Renal cortex interstitium (tissue), 11 donors: Measurements from ENCODE around the gene POU2F3. TPM values are rescaled to one million over a fixed set of nuclear protein-coding genes. Genes with fewer than 3 reads are reported as not detected.

Experiments
- DNase-seq, 11 donors: peaks; one replicate each; pipeline ENCODE4 v3.0.0-alpha.2; 2013; ENCODE audit warnings: low read depth in 9 of 11, low spot score in 4 of 11; ENCODE audit errors: extremely low read depth in 1 of 11
- polyA plus RNA-seq, 3 donors: library from polyadenylated mRNA; unstranded; fragments of 120-200 nt; gene quantifications; one replicate each; pipeline ENCODE4 v1.2.1, GENCODE V29; 2013; ENCODE audit not compliant: insufficient read length in 3 of 3

POU2F3 gene
- polyA plus RNA-seq, 3 donors: 0.23 to 0.92 (median 0.36) TPM

DNA sequence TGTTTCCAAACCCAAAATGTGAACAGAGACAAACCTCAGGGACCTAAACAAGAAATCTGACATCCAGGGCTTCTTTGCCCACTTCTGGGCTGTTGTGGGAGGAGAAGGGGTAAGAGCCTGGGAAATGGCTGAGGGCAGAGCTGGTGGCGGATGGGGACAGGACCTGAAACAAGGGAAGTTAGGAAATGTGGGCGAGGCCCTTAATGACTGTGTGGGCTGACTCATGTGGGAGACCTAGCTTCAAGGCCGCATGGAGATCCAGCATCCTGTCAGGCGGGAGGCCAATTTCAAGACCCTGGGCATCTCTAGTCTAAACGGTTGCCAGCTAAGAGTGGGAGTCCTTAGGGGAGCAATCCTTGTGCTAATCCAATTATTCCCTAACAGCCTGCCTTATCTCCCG is 31.2 kb upstream of the POU2F3 start:
- no peak for DNase-seq

DNA sequence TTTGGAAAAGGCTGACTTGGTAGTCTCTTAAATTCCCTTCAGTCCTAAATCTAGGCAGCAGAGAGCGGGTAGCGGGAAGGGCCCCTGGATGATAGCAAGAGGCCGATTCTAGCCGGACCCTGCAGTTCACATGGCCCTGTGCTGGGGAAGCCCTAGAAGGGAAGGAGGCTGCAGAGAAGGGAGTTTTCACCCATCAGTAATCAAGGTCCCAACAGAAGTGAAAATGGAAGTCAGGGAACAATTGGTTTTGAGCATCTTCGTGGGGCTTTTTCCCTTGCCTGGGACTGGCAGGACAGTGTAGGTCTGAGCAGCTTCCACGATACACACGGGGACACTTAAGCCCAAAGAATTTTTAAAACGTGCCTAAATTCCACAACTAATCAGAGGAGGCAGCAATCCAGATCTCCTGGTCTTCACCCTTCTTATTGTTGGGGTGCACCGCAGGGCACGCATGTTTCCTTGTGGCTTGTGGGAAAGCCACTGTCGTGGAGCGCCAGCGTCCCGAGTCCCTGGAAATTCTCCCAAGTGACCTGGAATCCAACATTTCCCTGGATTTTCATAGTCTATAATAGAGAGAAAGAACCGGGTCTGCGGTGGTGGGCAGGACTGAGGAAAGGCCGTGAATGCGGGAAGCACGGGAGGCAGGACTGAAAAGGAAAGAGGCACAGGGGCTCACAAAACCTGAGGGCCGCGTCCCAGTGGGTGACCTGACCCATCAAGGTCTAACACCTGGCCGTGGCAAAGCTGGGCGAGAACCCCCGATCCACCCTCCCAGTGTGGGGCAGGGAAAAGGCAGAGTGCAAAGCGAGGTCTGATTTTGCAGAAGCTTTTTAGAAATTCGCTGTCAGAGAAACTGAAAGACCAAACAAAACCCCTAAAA is 30.0 kb upstream of the POU2F3 start:
- DNase-seq: no peak

DNA sequence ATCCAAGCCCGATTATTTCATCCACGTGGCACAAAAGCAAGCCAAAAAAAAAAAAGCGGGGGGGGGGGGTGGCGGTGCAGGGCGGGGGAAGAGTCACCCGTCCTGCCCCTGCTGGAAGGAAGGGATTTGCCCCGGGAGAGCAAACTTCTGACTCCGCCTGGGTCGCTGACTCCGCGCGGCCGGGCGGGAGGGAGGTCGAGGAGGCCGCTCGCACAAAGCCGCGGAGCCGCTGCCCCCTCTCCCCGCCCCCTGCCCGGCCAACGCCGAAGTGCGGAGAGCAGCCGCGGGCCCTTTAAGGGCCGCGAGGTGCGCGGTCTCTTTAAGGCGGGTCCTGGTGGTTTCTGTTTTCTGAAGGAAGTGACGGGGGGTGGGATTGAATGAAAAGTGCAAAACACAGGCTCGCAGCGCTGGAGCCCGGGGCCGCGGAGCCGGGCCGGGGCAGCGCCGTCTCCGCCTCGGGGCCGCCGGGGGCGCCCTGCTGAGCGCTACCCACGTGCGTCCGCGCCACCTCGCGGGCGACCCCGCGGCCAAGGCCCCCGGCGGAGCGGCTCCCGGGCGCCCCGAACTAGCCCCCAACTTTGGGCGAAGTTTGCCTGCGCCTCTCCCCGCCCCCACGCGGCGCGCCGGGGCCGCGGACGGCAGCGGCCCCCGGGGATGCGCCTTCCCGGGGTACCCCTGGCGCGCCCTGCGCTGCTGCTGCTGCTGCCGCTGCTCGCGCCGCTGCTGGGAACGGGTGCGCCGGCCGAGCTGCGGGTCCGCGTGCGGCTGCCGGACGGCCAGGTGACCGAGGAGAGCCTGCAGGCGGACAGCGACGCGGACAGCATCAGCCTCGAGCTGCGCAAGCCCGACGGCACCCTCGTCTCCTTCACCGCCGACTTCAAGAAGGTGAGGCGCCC is 29.1 kb upstream of the POU2F3 start, which contains the start of gene OAF:
Gene OAF (plus strand): TSS at position 407 of the 896 bp plus-strand sequence. CDS start 248 bp downstream, at position 655.
- peak in 10 of 11 donors; percentile 69 to 86 (median 80) for DNase-seq

DNA sequence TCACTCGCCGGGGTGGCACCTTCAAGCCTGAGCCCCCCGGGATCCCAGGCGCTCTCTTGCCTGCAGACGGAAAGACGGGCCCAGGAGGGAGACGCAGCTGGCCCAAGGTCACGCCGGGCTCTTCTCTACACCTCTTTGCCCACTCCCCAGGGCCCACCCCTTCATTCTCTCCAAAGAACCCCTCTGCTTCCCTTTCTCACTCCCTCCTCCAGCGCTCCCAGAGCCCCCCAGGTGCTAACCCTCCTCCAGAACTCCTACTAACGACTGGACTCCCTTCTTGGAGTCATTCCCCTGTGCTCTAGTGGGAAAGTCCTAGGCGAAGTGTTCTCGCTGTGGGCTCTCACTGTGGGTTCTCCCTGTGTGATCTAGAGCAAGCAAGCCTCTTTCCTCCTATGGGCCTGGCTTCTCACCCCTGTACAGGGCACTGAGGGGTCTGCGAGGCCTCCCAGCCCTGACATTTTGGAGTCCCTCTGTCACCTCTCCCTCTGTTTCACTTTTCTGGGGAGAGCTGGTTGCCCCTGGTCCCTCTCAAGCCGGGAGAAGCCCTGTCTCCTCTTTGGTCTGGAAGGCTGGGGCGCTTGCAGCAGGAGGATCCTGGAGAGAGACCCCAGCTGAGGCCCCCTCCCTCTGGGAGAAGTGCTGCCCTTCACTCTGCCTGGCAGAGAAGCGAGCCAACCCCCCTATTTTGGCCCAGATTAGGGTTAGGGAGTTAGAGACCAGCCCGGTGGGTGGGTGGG is 28.2 kb upstream of the POU2F3 start:
- no peak for DNase-seq

DNA sequence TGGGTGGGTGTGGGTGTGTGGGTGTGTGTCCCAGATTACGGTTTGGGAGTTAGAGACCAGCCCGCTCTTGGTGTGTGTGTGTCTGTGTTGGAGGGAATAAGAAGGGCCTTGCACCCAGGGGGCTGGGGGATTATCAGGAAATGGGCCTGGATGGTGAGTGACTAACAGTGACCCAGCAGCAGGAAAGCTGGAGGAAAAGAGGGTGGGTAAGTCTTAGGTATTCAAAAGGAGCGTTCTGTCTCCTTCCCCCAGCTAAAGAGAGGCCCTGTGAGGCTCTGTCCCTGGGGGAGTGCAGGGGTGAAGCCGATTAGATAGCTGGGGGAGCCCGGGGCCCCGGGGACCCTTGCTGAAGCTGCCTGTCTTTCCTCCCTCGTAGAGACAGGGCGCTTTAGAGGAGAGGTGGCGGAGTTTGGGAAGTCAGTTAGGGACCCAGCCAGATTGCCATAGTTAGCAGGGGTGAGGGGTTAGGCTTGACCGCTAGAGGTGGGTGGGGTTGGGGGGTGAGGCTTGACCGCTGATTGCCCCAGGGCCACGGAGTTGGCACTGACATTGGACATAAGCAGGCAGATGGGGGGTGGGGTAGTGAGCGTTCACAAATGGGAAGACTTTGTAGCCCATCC is 27.6 kb upstream of the POU2F3 start:
- no peak for DNase-seq

DNA sequence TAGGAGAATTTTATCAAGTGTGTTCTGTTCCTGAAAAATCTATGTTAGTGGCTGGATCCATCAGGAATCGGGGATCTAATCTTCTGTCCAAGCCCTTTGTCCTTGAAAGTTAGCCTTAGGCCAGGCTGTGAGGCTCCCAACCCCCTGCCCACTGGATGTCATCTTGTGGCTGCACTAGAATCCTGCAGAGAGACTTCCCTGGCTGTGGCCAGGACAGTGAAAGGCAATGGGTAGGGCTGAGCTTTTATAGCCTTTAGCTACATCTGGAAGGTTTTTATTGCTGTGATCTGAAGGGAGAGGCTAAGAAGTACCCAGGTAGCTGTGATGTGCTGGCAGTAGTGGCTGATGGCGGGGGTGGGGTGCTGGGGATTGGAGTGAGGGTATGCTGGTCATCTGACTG is 27.0 kb upstream of the POU2F3 start:
- no peak for DNase-seq

DNA sequence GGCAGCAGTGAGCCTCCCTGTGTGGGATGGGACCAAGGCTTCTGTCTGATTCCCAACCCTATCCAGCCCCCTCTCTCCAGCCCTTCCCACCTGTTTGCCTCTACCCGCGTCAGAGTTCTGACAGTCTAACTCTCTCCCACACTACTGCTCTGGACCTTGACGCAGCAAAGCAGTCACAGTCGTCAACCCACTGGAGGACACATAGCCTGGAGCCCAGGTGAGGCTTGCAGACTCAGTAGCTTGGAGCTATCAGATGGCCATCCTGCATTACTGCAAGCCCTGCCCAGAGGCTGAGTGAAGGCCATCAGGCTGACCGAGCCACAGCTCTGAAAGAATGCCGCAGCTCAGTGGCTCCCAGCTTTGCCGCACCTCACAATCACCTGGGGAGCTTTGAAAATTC is 25.4 kb upstream of the POU2F3 start:
- DNase-seq: no peak

DNA sequence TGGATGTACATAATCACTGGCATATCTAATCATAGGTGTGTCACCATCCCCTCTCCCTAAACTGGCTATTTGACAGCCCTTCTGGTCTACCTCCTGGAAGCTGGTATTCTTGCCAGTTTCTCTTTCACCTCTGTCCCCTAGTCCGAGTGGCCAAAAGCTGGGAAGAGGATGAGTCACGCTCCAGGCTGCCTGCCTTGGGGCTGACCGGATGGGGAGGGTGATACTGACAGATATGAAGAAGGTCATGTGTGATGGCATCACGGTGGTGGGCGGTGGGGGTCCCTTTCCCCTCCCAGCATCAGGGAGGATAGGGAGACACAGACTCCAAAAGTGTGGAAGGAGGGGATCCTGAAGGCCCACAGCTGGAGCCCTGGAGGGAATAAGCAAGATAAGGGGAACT is 24.3 kb upstream of the POU2F3 start:
- DNase-seq: no peak

DNA sequence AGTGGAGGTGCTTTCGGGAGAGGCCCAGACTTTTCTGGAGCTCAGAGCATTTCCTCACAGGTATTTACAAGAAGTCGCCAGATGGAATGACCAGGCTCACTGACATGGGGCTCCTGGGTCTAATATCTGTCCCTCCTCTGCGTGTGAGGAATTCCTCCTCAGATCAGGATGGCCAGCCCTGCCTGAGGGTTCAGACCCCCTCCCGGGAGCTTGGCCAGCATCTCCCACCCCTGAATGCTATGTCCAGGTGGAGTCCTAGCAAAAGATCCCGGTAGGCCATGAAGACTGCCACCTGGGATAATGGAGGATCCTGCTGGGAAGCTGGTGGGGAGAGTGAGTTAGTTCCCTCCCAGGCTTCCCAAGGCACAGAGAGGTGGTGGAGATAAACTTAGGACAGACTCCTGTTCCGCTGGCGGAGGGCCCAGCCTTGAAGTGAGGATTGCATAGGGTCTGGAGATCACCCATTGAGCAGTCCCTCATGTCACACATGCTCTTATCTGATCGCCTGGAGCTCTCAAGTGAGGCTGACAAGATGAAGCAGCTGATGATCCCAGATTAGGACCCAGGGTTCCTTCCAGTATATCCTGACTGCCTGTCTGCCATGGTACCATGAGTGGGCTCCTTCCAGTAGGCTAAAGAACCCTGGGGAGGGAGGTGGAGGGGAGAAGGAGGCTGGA is 23.4 kb upstream of the POU2F3 start:
- no peak for DNase-seq

DNA sequence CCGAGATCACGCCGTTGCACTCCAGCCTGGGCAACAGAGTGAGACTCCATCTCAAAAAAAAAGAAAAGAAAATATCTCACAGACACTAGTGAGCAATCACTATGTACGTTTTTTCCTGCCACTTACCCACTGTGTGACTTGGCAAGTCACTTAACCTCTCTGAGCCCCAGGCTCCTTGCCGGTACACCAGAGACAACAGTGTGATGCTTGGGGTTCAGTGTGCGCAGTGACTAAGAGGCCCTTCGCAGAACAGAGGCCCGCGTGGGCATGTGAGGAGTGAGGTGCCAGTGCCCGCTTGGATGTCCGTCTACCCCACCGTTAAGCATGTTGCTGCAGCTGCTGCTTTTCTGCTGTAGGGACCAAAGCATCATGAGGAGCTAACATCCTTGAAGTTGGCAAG is 22.4 kb upstream of the POU2F3 start:
- DNase-seq: no peak

DNA sequence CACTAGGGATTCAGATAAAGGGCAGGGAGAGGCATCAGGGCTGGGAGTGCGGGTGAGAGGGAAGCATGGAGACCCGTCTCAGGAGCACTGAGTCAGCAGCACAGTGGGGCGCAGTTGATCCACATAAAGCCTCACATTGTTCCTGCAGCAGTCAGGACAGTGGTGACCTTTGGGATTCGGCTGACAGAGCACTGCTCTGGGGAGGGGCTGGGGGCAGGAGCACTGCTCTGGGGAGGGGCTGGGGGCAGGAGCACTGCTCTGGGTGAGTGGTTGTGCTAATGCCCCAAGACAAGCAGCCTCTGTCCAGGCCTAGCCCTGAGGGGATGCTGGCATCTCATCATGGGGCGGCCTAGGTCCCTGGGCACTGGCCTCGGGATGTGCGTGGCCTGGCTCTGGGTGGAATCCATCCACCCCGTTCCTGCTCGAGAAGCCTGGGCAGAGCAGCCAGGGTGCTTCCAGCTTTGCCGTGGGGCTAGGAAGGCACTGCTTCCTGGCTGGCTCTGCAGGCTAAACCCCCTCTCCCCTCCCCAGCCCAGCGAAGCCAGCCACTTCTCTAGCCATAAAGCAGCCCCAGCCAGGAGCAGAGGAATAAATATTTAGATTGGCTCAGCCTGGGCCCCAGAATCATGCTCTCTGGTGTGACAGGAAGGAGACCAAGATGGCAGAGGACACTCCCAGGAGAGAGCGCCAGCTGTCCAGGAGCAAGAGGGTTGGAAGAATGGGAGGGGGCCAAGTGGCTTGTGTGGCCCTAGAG is 21.8 kb upstream of the POU2F3 start:
- DNase-seq: no peak

DNA sequence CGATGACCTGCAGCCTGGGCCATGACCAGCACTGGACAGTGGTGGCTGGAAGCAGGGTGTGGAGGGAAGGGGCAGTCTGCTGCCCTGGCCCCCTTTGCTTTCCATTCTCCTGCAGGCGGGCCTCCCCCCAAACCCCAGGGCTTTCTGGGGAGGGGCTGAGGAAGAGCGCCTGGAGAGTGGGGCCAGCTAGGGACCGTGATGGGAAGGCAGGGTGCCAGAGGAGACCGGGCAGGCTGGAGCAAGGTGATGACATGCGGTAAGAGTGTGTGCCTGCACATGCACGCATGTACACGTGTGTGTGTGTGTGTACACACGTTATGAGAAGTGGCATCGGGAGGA is 21.3 kb upstream of the POU2F3 start:
- no peak for DNase-seq

DNA sequence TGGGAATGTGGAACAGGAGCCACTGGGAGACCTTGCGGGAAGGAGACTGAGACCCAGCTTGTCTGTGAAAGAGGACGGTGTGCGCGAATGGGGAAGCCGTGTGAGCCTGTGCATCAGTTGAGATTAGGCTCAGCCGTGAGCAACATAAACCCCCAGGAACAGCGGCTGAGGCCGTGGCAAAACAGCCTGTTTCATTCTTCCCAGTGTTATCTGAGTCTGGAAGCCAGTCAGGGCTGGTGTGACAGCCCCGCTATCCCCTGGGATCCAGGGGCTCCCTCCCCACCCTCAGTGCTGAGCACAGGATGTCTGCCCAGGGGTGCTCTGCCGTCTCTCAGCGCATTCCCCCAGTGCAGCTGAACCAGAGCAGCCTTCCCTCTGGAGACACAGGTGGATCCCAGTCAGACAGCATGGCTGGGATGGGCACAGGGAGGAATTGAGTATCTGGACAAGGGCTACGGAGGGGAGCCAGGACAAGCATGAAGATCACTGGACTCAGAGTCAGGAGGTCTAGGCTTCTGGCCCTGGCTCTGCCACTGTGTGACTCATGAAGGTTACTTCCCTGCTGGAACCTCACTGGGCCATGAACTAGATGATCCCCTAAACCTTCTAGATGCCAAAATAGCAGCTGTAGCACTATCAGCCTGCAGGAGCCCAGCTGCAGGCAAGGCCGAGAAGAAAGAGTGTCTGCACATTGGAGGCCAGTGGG is 20.6 kb upstream of the POU2F3 start:
- DNase-seq: no peak

DNA sequence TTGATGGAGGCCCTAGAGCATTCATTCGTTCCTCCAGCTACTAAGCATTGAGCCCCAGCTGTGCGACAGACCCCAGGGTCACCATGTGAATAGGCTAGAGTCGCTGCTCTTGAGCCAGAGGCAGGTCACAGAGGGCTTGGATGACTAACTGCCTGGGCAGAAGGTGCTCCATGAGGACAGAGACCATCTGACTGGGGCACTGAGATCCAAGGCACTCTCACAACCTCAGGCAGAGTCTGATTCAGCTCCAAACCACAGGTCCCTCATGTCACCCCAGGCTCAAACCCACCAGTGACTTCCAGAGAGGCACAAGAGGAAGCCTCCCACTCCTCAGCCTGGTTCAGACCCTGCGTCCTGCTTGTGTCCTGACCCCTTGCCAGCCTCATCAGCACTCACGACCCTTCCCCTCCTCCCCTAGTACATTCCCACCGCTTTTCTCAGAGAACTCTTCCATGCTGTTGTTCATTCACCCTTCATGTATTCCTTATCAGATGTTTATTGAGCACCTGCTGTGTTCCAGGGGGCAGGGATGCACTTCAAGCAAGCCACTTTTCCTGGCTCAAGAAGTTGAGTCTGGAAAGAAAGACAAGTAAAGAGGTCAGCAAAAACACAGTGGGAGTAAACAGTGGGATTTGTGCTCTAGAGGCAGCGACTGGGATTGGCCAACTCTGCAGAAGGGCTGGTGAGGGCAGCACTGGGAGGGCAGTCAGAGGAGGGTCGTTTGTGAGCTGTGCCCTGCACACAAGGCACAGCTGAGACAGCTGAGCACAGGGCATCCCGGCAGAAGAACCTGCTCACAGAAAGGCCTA is 19.8 kb upstream of the POU2F3 start:
- no peak for DNase-seq

DNA sequence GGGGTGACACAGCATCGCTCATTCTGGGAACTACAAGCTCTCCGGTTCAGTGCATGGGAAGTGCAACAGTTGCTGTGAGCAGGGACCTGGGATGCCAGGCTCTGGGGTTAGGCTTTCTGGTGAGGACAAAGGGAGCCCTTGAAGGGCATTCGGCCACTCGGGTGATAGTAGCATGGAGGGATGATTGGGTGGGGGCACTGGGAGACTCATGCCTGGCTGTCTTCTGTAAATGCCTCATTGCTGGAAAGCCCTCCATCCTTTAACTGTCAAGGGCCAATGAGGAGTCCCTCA is 19.2 kb upstream of the POU2F3 start:
- no peak for DNase-seq

DNA sequence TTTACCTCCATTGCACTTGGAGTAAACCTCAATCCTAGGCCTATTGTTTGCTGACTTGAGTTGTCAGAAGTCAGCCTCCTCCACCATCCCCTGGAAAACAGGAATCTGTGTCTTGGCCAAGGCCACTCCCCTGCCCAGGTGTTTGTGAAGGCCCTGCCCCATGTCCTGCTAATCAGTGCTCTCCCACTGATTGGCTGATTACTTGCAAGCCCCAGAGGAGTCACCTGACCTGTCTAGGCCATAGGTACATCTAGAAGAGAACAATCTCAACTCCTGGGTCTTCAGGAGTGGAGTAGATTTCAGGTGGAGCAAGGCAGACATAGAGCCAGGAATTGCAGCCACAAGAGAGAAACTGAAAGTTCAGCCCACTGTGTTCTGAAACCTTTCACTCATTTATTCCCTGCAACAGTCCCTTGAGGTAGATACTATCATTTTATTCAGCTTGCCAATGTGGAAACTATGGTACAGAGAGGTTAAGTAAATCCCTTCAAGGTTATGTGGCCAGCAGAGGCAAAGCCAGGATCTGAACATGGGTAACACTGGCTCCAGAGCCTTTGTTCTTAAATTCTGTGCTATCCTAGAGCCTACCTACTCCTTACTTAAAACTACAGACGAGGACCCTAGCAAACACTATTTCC is 18.7 kb upstream of the POU2F3 start:
- DNase-seq: no peak
